ENCODE measurements around the gene FLOT1.

DNA sequence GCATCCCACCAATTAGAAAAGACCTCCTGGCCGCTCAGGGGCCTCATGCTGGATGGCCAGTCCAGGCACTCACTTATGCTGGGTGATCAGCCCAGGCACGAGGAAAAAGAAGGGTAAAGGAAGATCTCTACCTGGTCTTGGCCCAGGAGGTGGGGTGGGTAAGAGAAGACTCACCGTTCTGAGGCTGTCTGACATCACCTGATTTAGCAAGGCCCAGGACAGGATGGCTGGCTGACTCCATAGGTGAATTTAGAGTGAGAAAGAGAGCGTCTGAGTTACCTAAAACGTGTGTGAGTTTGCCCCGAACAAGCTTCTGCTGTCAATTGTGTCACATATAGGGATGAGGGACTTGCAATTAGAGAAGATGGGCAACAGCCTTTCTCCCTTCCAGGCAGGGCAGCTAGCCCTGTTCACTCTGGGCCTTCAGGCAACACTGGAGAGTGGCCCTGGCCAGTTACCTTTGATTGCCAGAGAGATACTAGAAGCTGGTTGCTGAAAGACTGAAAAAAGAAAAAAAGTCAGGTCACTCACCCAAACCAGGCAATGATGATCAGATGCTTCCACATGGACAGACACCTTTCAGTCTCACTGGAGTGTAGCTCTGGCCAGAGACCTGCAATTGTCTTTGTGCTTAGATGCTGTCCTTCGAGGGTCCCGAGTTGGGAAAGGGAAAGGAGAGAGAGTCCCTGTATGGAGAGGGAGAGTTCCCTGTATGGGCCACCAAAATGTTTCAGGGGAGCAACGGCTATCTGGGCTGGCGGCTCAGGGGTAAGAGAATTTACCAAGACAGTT lies 37.6 kb upstream of the FLOT1 start:
- TF ChIP-seq, protein P1, sequence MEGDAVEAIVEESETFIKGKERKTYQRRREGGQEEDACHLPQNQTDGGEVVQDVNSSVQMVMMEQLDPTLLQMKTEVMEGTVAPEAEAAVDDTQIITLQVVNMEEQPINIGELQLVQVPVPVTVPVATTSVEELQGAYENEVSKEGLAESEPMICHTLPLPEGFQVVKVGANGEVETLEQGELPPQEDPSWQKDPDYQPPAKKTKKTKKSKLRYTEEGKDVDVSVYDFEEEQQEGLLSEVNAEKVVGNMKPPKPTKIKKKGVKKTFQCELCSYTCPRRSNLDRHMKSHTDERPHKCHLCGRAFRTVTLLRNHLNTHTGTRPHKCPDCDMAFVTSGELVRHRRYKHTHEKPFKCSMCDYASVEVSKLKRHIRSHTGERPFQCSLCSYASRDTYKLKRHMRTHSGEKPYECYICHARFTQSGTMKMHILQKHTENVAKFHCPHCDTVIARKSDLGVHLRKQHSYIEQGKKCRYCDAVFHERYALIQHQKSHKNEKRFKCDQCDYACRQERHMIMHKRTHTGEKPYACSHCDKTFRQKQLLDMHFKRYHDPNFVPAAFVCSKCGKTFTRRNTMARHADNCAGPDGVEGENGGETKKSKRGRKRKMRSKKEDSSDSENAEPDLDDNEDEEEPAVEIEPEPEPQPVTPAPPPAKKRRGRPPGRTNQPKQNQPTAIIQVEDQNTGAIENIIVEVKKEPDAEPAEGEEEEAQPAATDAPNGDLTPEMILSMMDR (IDR thresholded peaks at IDR 0.05), result no peak
- no peak for TF ChIP-seq POLR2A (IDR thresholded peaks at IDR 0.05)

Measured in esophagus squamous epithelium (tissue), 4 donors.